ENCODE measurements around the gene ABCB1.

Gene ABCB1

GRCh38 chr7:87635921-87636320 lies 35.2 kb upstream of the ABCB1 start (continued):
- TF ChIP-seq ZBTB10 (tag by site-specific recombination; IDR thresholded peaks at IDR 0.05) (no peak), ZNF555 (tag by site-specific recombination; conservative IDR thresholded peaks at IDR 0.05) (no peak), ZNF221 (tag by site-specific recombination; IDR thresholded peaks at IDR 0.05; ENCODE audit: borderline replicate concordance) (no peak), ZNF214 (tag by site-specific recombination; IDR thresholded peaks at IDR 0.05; ENCODE audit: borderline replicate concordance) (no peak), ZNF830 (tag by site-specific recombination; IDR thresholded peaks at IDR 0.05; ENCODE audit: low read depth) (no peak), ZNF426 (tag by site-specific recombination; IDR thresholded peaks at IDR 0.05) (no peak)

GRCh38 chr7:87628780-87629569 lies 28.3 kb upstream of the ABCB1 start:
- H3K9me3 ChIP-seq (ENCODE audit: control insufficient read depth, insufficient read depth, low read depth, low read length): no peaks in the 10 kb centered on the region
- CTCF ChIA-PET: no interaction called here
- H3K36me3 ChIP-seq (ENCODE audit: control insufficient read depth in 2 of 2, insufficient read depth in 1 of 2, low read length in 2 of 2): no peaks in the 10 kb centered on the region
- peak overlapping the region; percentile 78 for H3K4me3 ChIP-seq (ENCODE audit: low read depth, low read length)
- H3K27ac ChIP-seq (ENCODE audit: extremely low read depth, low read depth, low read length): peak overlapping the region; percentile 61; the same call in 1 of the 2 replicates
- H3K4me1 ChIP-seq (ENCODE audit: control insufficient read depth, insufficient read depth, low read length): no peaks in the 10 kb centered on the region
- POLR2A ChIA-PET: interaction anchor here (1.1 to 3.2 kb wide), 2 partner anchors 21 to 29 kb away, joined by 3 to 21 read pairs; partner anchors contain the start of gene ABCB1
- TF ChIP-seq ZNF366 (tag by site-specific recombination; conservative IDR thresholded peaks at IDR 0.05) (peak; percentile 38; the same call in 1 of the 2 replicates), FEZF1 (tag by site-specific recombination; IDR thresholded peaks at IDR 0.05) (peak; percentile 34; the same call in 1 of the 2 replicates), ZBTB8A (tag by site-specific recombination; IDR thresholded peaks at IDR 0.05) (peak; percentile 50; the same call in 1 of the 2 replicates), ELK4 (IDR thresholded peaks at IDR 0.05; ENCODE audit: borderline replicate concordance, low read depth, low read length) (no peak), ZBTB26 (tag by site-specific recombination; optimal IDR thresholded peaks at IDR 0.05) (peak; percentile 44), ZNF624 (tag by site-specific recombination; IDR thresholded peaks at IDR 0.05) (no peak), ZNF211 (tag by site-specific recombination; IDR thresholded peaks at IDR 0.05; ENCODE audit: low read depth) (no peak), ZNF692 (tag by site-specific recombination; IDR thresholded peaks at IDR 0.05) (no peak), SETDB1 (IDR thresholded peaks at IDR 0.05; ENCODE audit: insufficient read length, low read length) (peak; percentile 70), ZSCAN4 (tag by site-specific recombination; IDR thresholded peaks at IDR 0.05) (peak; percentile 2; the same call in 1 of the 2 replicates), ZNF335 (tag by site-specific recombination; conservative IDR thresholded peaks at IDR 0.05) (peak; percentile 76), ZNF324 (tag by site-specific recombination; IDR thresholded peaks at IDR 0.05) (0 out of 2 replicates have a peak, but pooled peaks have one; percentile 25), ZNF530 (tag by site-specific recombination; IDR thresholded peaks at IDR 0.05; ENCODE audit: low read depth) (no peak), TRIM28 (IDR thresholded peaks at IDR 0.05; ENCODE audit: borderline replicate concordance, low read length) (peak; percentile 85), ZNF777 (tag by site-specific recombination; IDR thresholded peaks at IDR 0.05; ENCODE audit: borderline replicate concordance) (0 out of 2 replicates have a peak, but pooled peaks have one; percentile 63), ZNF664 (tag by site-specific recombination; IDR thresholded peaks at IDR 0.05) (peak; percentile 99), MZF1 (tag by site-specific recombination; IDR thresholded peaks at IDR 0.05; ENCODE audit: borderline replicate concordance) (no peak), ZNF600 (tag by site-specific recombination; IDR thresholded peaks at IDR 0.05) (peak; percentile 64), ZNF501 (tag by site-specific recombination; IDR thresholded peaks at IDR 0.05) (0 out of 2 replicates have a peak, but pooled peaks have one; percentile 6), ZNF580 (tag by site-specific recombination; IDR thresholded peaks at IDR 0.05) (peak; percentile 73; the same call in 1 of the 2 replicates), ZBTB20 (tag by site-specific recombination; IDR thresholded peaks at IDR 0.05) (peak; percentile 96), ZNF354C (tag by site-specific recombination; IDR thresholded peaks at IDR 0.05; ENCODE audit: borderline replicate concordance, low read depth) (no peak)
